HG02852 (cell line): ENCODE results near the gene PDZD2.
A peak's percentile ranks its signal among the peaks of the same experiment; 100 is the strongest.

Experiments
- ATAC-seq: cut with Tn5 transposase; IDR thresholded peaks from one replicate; pipeline ENCODE4 v1.9.1; 2021; ENCODE audit warnings: mild to moderate bottlenecking, moderate library complexity; ENCODE audit not compliant: unreplicated experiment

Gene PDZD2

GRCh38 chr5:31637851-31638250 lies 1.1 kb upstream of the PDZD2 start:
- no peak for ATAC-seq

GRCh38 chr5:31638345-31638744 lies 586 bp upstream of the PDZD2 start:
- peak; percentile 9 for ATAC-seq

- ATAC-seq: no peak
These were observed 815 bp downstream of the PDZD2 start for GRCh38 chr5:31639481-31640411.

GRCh38 chr5:31640573-31640972 lies 1.6 kb downstream of the PDZD2 start:
- no peak for ATAC-seq

- ATAC-seq: no peak
These were observed 2.1 kb downstream of the PDZD2 start for GRCh38 chr5:31641059-31641458.

- ATAC-seq: no peak
These were observed 2.6 kb downstream of the PDZD2 start for GRCh38 chr5:31641575-31641974.

GRCh38 chr5:31645420-31646081 lies 6.6 kb downstream of the PDZD2 start:
- no peak for ATAC-seq

GRCh38 chr5:31648326-31648725 lies 9.4 kb downstream of the PDZD2 start:
- ATAC-seq: no peak

- no peak for ATAC-seq
These were observed 12.3 kb downstream of the PDZD2 start for GRCh38 chr5:31651241-31651640.

- no peak for ATAC-seq
These were observed 16.6 kb downstream of the PDZD2 start for GRCh38 chr5:31655491-31655890.

GRCh38 chr5:31656806-31657205 lies 17.9 kb downstream of the PDZD2 start:
- ATAC-seq: no peak

GRCh38 chr5:31657315-31657979 lies 18.5 kb downstream of the PDZD2 start:
- ATAC-seq: no peak

- ATAC-seq: no peak
These were observed 22.3 kb downstream of the PDZD2 start for GRCh38 chr5:31661257-31661656.

GRCh38 chr5:31663519-31663918 lies 24.6 kb downstream of the PDZD2 start:
- no peak for ATAC-seq

GRCh38 chr5:31664566-31664965 lies 25.6 kb downstream of the PDZD2 start:
- no peak for ATAC-seq

- no peak for ATAC-seq
These were observed 32.4 kb downstream of the PDZD2 start for GRCh38 chr5:31671339-31671741.

GRCh38 chr5:31674371-31674951 lies 35.5 kb downstream of the PDZD2 start:
- ATAC-seq: no peak

GRCh38 chr5:31675472-31675871 lies 36.5 kb downstream of the PDZD2 start:
- no peak for ATAC-seq

- ATAC-seq: no peak
These were observed 39.2 kb downstream of the PDZD2 start for GRCh38 chr5:31678180-31678579.

GRCh38 chr5:31680528-31680927 lies 41.6 kb downstream of the PDZD2 start:
- ATAC-seq: no peak

GRCh38 chr5:31682025-31682424 lies 43.1 kb downstream of the PDZD2 start:
- ATAC-seq: no peak
